Stimulated activated CD4-positive, alpha-beta T cell treated with anti-CD3 and anti-CD28 coated beads, Interleukin-12 subunit alpha, Interleukin-12 subunit beta, amount 100 ng/mL, for 4 hours (primary cell): ENCODE data around the gene MRPL34.

Experiments
- DNase-seq: peaks from one replicate; pipeline ENCODE4 v3.0.0-alpha.2; 2020

Gene MRPL34

GRCh38 chr19:17347361-17347760 is 41.7 kb downstream of the MRPL34 start:
- no peak for DNase-seq

GRCh38 chr19:17347877-17348276 is 42.2 kb downstream of the MRPL34 start:
- DNase-seq: no peak

DNA sequence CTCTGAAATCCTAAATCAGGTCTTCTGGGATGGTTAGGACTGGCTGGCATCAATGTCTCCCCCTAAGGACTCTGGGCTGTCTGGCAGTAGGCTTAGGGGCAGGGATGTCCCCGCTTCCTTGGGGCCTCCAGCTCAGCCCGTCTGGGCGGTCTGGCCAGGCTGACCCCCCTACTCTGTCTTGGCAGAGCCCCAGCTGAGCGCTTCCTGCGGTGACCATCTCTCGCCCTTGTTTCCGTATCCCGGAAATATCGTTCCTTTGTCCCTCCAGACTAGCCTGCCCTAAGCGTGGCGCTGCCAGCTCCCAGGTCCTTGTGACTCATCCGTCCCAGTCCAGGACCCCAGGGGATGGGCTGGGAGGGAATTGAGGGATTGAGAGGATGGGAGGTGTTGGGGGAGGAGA is 43.0 kb downstream of the MRPL34 start:
- DNase-seq: no peak

DNA sequence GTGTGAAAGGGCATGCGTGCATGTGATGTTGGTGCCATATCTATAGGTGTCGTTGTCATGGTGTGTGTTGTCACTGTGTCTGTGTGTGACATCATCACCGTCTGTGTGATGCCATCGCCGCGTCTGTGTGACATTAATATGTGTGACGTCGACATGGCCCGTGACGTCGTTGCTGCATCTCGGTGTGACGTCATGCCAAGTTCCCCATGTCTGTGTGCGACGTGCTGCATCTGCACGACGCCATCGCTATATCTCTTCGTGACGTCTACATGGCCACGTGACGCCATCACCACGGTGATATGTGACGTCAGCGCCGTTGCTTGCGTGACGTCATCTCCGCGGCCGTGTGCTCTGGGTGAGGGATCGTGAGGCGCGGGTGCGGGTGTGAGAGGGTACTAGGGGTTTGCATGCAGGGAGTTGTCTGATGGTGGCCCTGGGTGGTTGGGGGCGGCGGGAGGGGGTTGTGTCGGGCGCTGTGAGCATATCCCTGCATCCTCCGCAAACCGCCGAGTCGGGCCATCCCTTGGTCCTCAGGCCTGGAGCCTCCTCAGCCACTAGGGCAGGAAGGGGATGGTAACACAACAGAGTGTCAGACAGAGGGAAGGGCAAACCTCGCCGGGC is 46.3 kb downstream of the MRPL34 start:
- no peak for DNase-seq

GRCh38 chr19:17352608-17353280 is 47.1 kb downstream of the MRPL34 start:
- no peak for DNase-seq

DNA sequence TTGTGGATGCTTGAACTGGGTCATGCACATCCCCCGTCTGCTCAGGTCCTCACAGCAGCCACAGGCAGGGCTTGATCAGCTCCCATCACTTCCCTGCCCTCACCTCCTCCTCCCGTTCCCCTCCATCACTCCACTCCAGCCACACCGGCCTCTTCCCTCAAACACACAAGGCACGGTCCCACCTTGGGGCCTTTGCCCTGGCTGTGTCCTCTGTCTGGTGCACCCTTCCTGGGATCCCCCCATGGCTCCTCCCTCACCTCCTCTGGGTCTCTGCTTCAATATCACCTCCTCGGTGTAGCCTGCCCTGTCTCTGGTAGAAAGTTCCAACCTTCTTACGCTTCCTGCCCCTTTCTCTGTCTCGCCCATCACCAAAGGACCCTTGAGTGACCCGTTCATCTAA is 47.7 kb downstream of the MRPL34 start:
- no peak for DNase-seq
